Lung (tissue), 12 donors: ENCODE results near the gene CYTH3. TPM values are rescaled to one million over a fixed set of nuclear protein-coding genes. Genes with fewer than 3 reads are reported as not detected.

Experiments
- ATAC-seq: fragments of 200-7000 bp; cut with Tn5 transposase; one replicate; pipeline ENCODE4 v1.9.1; 2020; ENCODE audit warnings: moderate number of reproducible peaks; ENCODE audit not compliant: insufficient read depth, low FRiP score
- DNase-seq, 3 donors: peaks; one replicate each; pipeline ENCODE4 v3.0.0-alpha.2; 2013 to 2017
- H3K27ac ChIP-seq, 2 donors: one replicate each; pipeline ENCODE4 v1.5.1; 2013; ENCODE audit warnings: mild to moderate bottlenecking in 2 of 2, moderate library complexity in 2 of 2, control low read depth in 1 of 2, inconsistent platforms in 1 of 2, low read depth in 1 of 2, low read length in 1 of 2
- H3K27me3 ChIP-seq, 3 donors: one replicate each; pipeline ENCODE4 v1.5.1; 2013; ENCODE audit warnings: low read length in 2 of 3; ENCODE audit not compliant: control insufficient read depth in 3 of 3, insufficient read depth in 3 of 3
- H3K36me3 ChIP-seq, 4 donors: one replicate each; pipeline ENCODE4 v1.5.1; 2013; ENCODE audit warnings: low read length in 4 of 4, mild to moderate bottlenecking in 1 of 4, moderate library complexity in 1 of 4; ENCODE audit not compliant: control insufficient read depth in 4 of 4, insufficient read depth in 4 of 4
- H3K4me1 ChIP-seq, 5 donors: one replicate each; pipeline ENCODE4 v1.5.1; 2013; ENCODE audit warnings: low read length in 5 of 5, mild to moderate bottlenecking in 2 of 5, moderate library complexity in 1 of 5; ENCODE audit not compliant: control insufficient read depth in 5 of 5, insufficient read depth in 5 of 5
- H3K4me3 ChIP-seq: one replicate; pipeline ENCODE4 v1.5.1; 2013; ENCODE audit warnings: mild to moderate bottlenecking, control low read depth, moderate library complexity
- H3K9ac ChIP-seq, 2 donors: one replicate each; pipeline ENCODE4 v1.5.1; 2013; ENCODE audit warnings: low read length in 2 of 2, control low read depth in 1 of 2; ENCODE audit not compliant: insufficient read depth in 1 of 2
- H3K9me3 ChIP-seq, 4 donors: one replicate each; pipeline ENCODE4 v1.5.1; 2013; ENCODE audit warnings: low read length in 3 of 4, mild to moderate bottlenecking in 1 of 4, moderate library complexity in 1 of 4; ENCODE audit not compliant: control insufficient read depth in 4 of 4, insufficient read depth in 3 of 4
- CTCF ChIP-seq: IDR thresholded peaks from 2 replicates; pipeline ENCODE4 v1.5.1; 2012; ENCODE audit warnings: mild to moderate bottlenecking; ENCODE audit errors: control extremely low read depth, extremely low read depth
- WGBS, 2 donors: extraction: QIAGEN DNeasy Blood & Tissue Kit; methylation state at CpG; one replicate each; pipeline ENCODE4 v1.1.7; 2013; 5-methylcytosine and 5-hydroxymethylcytosine counted together
- polyA plus RNA-seq, 2 donors: library from polyadenylated mRNA; stranded (reverse); fragments of 200-250 nt; gene quantifications; one replicate each; pipeline ENCODE4 v1.2.1, GENCODE V29; 2013
- total RNA-seq, 2 donors: library from RNA; depleted of rRNA in 1 of 2; stranded (reverse); fragments of >200 nt in 1 of 2; gene quantifications; one replicate each; pipeline ENCODE4 v1.2.1, GENCODE V29; 2014 to 2021
- donor health status: control.
- donor health status: control.
- donor health status: Bipolar disorder and iron deficiency.
- donor health status: healthy.
- donor health status: DM: yes; HTN: yes; CAD: no.

Gene CYTH3
- total and polyA plus RNA-seq, 4 donors, result 8.2 to 28.7 (median 15.5) TPM

- H3K9ac ChIP-seq, result no peak overlapping the region
- no peak for ATAC-seq
- WGBS, 2 donors, result 81 to 85% methylated on average over 3 of the region's 3 CpGs
- TF ChIP-seq CTCF, result no peak
- no peak for DNase-seq
- peaks cover 0 to 13% (median 0%) of the 10 kb centered on the region in 5 donors for H3K4me1 ChIP-seq
- no peaks in the 10 kb centered on the region for H3K9me3 ChIP-seq
- H3K27ac ChIP-seq, result no peak overlapping the region
- no peaks in the 10 kb centered on the region for H3K36me3 ChIP-seq
- no peaks in the 10 kb centered on the region for H3K27me3 ChIP-seq
- H3K4me3 ChIP-seq, result no peak overlapping the region
Measured at GRCh38 chr7:6205971-6206660, 66.3 kb downstream of the CYTH3 start.

GRCh38 chr7:6203381-6203780 is 69.0 kb downstream of the CYTH3 start:
- WGBS, 2 donors, result 90 to 96% methylated on average over 5 of the region's 5 CpGs
- Histone ChIP-seq H3K36me3 (no peaks in the 10 kb centered on the region), H3K9ac (no peak overlapping the region), H3K9me3 (no peaks in the 10 kb centered on the region), H3K4me1 (peaks cover 0 to 17% (median 0%) of the 10 kb centered on the region in 5 donors), H3K27ac (no peak overlapping the region), H3K4me3 (no peak overlapping the region), H3K27me3 (no peaks in the 10 kb centered on the region)
- no peak for TF ChIP-seq CTCF
- no peak for DNase-seq
- ATAC-seq, result no peak

- ATAC-seq, result no peak
Measured at GRCh38 chr7:6202117-6202516, 70.3 kb downstream of the CYTH3 start.

More at GRCh38 chr7:6202117-6202516, 70.3 kb downstream of the CYTH3 start:
- Histone ChIP-seq H3K9ac (no peak overlapping the region), H3K4me1 (peaks cover 0 to 19% (median 0%) of the 10 kb centered on the region in 5 donors), H3K27ac (no peak overlapping the region), H3K9me3 (no peaks in the 10 kb centered on the region), H3K27me3 (no peaks in the 10 kb centered on the region), H3K36me3 (no peaks in the 10 kb centered on the region), H3K4me3 (no peak overlapping the region)
- DNase-seq, result no peak
- 92% methylated on average over 10 of the region's 10 CpGs for WGBS, 2 donors
- no peak for TF ChIP-seq CTCF
